Mucosa of descending colon (tissue), 3 donors: ENCODE measurements around the gene PEX14. TPM values are rescaled to one million over a fixed set of nuclear protein-coding genes. Genes with fewer than 3 reads are reported as not detected.

Experiments
- ATAC-seq: fragments of 200-7000 bp; cut with Tn5 transposase; one replicate; pipeline ENCODE4 v1.9.1; 2020; ENCODE audit warnings: mild to moderate bottlenecking, moderate library complexity
- DNase-seq, 3 donors: peaks; one replicate each; pipeline ENCODE4 v3.0.0-alpha.2; 2020
- H3K36me3 ChIP-seq: fragments of 200-600 bp; one replicate; pipeline ENCODE4 v1.8.0; 2021; ENCODE audit warnings: low read depth, mild to moderate bottlenecking
- H3K4me1 ChIP-seq: fragments of 200-600 bp; one replicate; pipeline ENCODE4 v1.8.0; 2021; ENCODE audit warnings: low read depth, mild to moderate bottlenecking
- H3K4me3 ChIP-seq: fragments of 200-600 bp; one replicate; pipeline ENCODE4 v1.8.0; 2021; ENCODE audit warnings: mild to moderate bottlenecking
- H3K9me3 ChIP-seq: fragments of 200-600 bp; one replicate; pipeline ENCODE4 v1.8.0; 2021; ENCODE audit warnings: mild to moderate bottlenecking
- CTCF ChIP-seq: fragments of 200-600 bp; IDR thresholded peaks from one replicate; pipeline ENCODE4 v1.8.0; 2022; ENCODE audit warnings: antibody characterized with exemption, mild to moderate bottlenecking
- intact Hi-C, 2 donors: fragments of 100-400 bp; cut with DNase I in 1 of 2; cut with micrococcal nuclease in 1 of 2; formaldehyde crosslinking; loops; one replicate each; pipeline versions ENCODE4 v1.11.0 to v1.11.1; 2022; cut with DNase I, micrococcal nuclease
- total RNA-seq, 3 donors: library from RNA; stranded (reverse); fragmentation: NEBNext Ultra II Directional in 2 of 3; extraction: Animal tissue kit (Norgen Biotek cat#: 25700) in 2 of 3; gene quantifications; one replicate each; pipeline versions ENCODE4 v1.2.1 to v1.2.4, GENCODE V29; 2021 to 2023
- donor health status: DM: no; HTN: no; CAD: no; lungs with moderate emphysema.
- donor health status: DM: no; HTN: no; CAD: no.
- donor health status: DM: no; HTN: yes; CAD: no.

The PEX14 gene
- total RNA-seq, 3 donors from 2014 or later = 18.9 to 23.8 (median 21.3) TPM

DNA sequence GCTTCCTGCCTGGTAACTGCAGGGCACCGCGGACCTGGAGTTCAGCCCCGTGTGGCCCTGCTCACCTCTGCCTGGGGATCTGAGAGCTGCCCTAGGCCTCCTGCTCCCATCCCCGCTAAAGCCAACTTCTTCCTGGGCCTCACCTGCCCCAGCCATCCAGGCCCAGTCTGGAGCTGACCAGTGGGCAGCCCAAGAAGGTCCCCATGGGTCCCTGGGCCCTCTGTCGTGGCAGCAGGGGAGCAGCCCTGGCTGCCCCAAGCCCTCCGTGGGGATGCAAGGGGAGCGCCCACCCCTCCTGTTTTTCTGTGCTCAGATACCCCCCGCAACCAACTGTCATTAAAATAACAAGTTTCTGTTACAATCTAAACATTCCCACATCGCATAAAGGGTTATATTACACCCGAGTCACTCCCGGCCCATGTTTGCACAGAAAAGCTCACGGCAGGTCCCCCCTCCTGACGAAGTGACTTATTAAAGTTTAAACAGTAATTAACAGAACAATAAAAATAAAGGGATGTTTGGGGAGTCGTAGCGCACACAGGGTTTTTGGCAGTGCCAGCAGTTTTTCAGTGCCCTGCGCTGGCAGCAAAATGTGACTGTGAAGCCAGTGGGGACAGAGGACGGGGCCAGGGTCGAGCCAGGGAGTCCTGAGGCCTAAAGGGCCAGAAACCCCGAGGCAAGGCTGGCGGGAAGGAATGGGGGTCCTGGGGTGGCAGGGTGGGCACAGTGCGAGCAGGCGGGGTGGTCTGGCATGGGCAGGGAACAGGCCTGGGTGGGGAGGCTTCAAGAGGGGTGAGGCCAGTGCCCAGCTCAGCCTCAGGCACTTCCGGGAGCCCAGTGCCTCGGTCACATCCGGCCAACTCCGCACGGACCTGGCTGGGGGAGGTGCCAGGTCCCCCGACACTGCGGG is 200.2 kb downstream of the PEX14 start:
- Histone ChIP-seq H3K36me3 (no peaks in the 10 kb centered on the region), H3K9me3 (no peaks in the 10 kb centered on the region), H3K4me3 (no peak overlapping the region), H3K4me1 (peaks cover 32% of the 10 kb centered on the region)
- TF ChIP-seq CTCF = no peak
- DNase-seq (peak; percentile 54 to 75 (median 74)), ATAC-seq (peak; percentile 74)
- intact Hi-C loops = no loop called here

DNA sequence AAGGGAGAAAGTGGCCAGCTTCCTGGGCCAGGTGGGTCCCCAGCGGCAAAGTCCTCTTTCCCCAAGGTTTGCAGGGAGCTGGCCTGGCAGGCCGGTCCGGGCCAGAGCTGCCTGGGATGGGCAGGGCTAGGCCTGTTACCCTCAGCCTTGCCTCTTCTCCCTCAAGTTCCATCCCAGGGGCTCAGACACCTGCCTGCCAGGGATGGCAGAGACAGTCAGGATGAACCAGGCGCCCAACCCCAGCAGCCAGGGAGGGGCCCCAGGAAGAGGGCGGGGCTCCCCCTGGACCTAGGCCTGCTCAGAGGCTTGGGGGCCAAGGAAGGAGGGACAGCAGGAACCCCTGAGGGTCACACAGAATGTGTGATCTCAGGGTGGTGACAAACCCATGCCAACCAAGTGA is 201.1 kb downstream of the PEX14 start:
- H3K36me3 ChIP-seq = no peaks in the 10 kb centered on the region
- intact Hi-C loops = no loop called here
- DNase-seq (peak in 1 of 3 donors; percentile 63), ATAC-seq (peak; percentile 43)
- no peak for TF ChIP-seq CTCF
- H3K4me1 ChIP-seq = peaks cover 32% of the 10 kb centered on the region
- no peak overlapping the region for H3K4me3 ChIP-seq
- no peaks in the 10 kb centered on the region for H3K9me3 ChIP-seq

GRCh38 chr1:10676963-10677362 is 202.2 kb downstream of the PEX14 start:
- H3K9me3 ChIP-seq = no peaks in the 10 kb centered on the region
- peaks cover 41% of the 10 kb centered on the region for H3K4me1 ChIP-seq
- no peak for TF ChIP-seq CTCF
- H3K4me3 ChIP-seq = no peak overlapping the region
- intact Hi-C loops = no loop called here
- H3K36me3 ChIP-seq = no peaks in the 10 kb centered on the region
- DNase-seq (no peak), ATAC-seq (no peak)

- no peaks in the 10 kb centered on the region for H3K36me3 ChIP-seq
- ATAC-seq = peak; percentile 52
- H3K4me3 ChIP-seq = no peak overlapping the region
- peaks cover 46% of the 10 kb centered on the region for H3K4me1 ChIP-seq
- H3K9me3 ChIP-seq = no peaks in the 10 kb centered on the region
- intact Hi-C loops = no loop called here
- DNase-seq = peak in 1 of 3 donors; percentile 75
- TF ChIP-seq CTCF = no peak
These were observed 203.0 kb downstream of the PEX14 start for GRCh38 chr1:10677491-10678391.

DNA sequence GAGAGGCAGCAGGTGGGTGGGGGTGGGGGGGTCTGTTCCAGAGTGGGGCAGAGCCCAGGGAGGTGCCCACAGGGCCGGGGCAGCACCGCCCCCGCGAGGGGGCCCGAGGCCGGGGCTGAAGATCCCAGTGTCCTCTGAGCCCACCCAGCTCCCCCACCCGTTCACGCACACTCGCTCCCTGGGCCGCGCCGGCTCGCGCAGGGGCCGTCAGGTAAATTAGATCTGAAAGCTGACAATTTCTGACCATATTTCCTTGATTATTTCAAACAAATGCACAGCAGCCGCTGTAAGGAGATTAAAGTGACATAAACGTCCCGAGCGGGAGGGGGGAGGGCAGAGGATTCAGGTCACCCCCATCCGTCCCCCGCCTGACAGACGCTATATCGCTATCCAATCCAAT is 203.7 kb downstream of the PEX14 start:
- Histone ChIP-seq H3K9me3 (no peaks in the 10 kb centered on the region), H3K36me3 (no peaks in the 10 kb centered on the region), H3K4me3 (no peak overlapping the region), H3K4me1 (peaks cover 50% of the 10 kb centered on the region)
- no peak for ATAC-seq
- intact Hi-C loops = no loop called here
- no peak for TF ChIP-seq CTCF
- no peak for DNase-seq
